GM19238 (cell line): Measurements from ENCODE around the gene DIP2B.
A peak's percentile ranks its signal among the peaks of the same experiment; 100 is the strongest.
"Not testable (repeated sequence)": the region's sequence is repeated elsewhere in the genome, so short reads cannot be mapped to it uniquely, and the experiment has no call there.

Experiments
- DNase-seq: peaks from one replicate; pipeline ENCODE4 v3.0.0; 2011; ENCODE audit warnings: low spot score; ENCODE audit not compliant: insufficient read length

DIP2B gene

GRCh38 chr12:50504798-50505674 lies at the start of gene DIP2B:
TSS of gene DIP2B (plus strand) at chr12:50504985. CDS start at chr12:50505141, 156 bp downstream.
- peak; percentile 80 for DNase-seq

GRCh38 chr12:50458606-50459005 lies 46.2 kb upstream of the DIP2B start:
- DNase-seq = no peak

GRCh38 chr12:50467439-50467838 lies 37.3 kb upstream of the DIP2B start:
- no peak for DNase-seq

- DNase-seq = no peak
Measured at GRCh38 chr12:50477241-50477832, 27.4 kb upstream of the DIP2B start.

- no peak for DNase-seq
Measured at GRCh38 chr12:50482571-50482970, 22.2 kb upstream of the DIP2B start.

- DNase-seq = no peak
Measured at GRCh38 chr12:50483488-50483887, 21.3 kb upstream of the DIP2B start.

- no peak for DNase-seq
Measured at GRCh38 chr12:50488801-50489200, 16.0 kb upstream of the DIP2B start.

- DNase-seq = not testable (repeated sequence)
Measured at GRCh38 chr12:50498119-50498518, 6.7 kb upstream of the DIP2B start.

- DNase-seq = no peak
Measured at GRCh38 chr12:50505675-50506530, 1.1 kb downstream of the DIP2B start.

- no peak for DNase-seq
Measured at GRCh38 chr12:50506753-50507473, 2.1 kb downstream of the DIP2B start.

GRCh38 chr12:50507474-50507838 lies 2.7 kb downstream of the DIP2B start:
- DNase-seq = no peak

GRCh38 chr12:50507930-50508329 lies 3.1 kb downstream of the DIP2B start:
- no peak for DNase-seq

GRCh38 chr12:50508414-50508813 lies 3.6 kb downstream of the DIP2B start:
- no peak for DNase-seq

- DNase-seq = no peak
Measured at GRCh38 chr12:50508970-50509663, 4.3 kb downstream of the DIP2B start.

- no peak for DNase-seq
Measured at GRCh38 chr12:50514526-50515276, 9.9 kb downstream of the DIP2B start.

- DNase-seq = no peak
Measured at GRCh38 chr12:50515587-50515986, 10.8 kb downstream of the DIP2B start.

GRCh38 chr12:50517421-50518048 lies 12.8 kb downstream of the DIP2B start:
- DNase-seq = no peak

GRCh38 chr12:50518090-50518489 lies 13.3 kb downstream of the DIP2B start:
- DNase-seq = no peak

- no peak for DNase-seq
Measured at GRCh38 chr12:50519353-50519752, 14.6 kb downstream of the DIP2B start.
